ENCODE data around the gene BRD7.

BRD7 gene

GRCh38 chr16:50389900-50390299 lies 21.1 kb upstream of the BRD7 start:
- H3K4me3 ChIP-seq (ENCODE audit: low read depth, low read length) = no peak overlapping the region
- no peak for DNase-seq (ENCODE audit: low read depth)
- no peak for TF ChIP-seq CTCF (IDR thresholded peaks at IDR 0.05; ENCODE audit: control insufficient read depth, extremely low read depth, insufficient read depth)

GRCh38 chr16:50388496-50388895 lies 19.7 kb upstream of the BRD7 start:
- DNase-seq (ENCODE audit: low read depth) = no peak
- no peak for TF ChIP-seq CTCF (IDR thresholded peaks at IDR 0.05; ENCODE audit: control insufficient read depth, extremely low read depth, insufficient read depth)
- H3K4me3 ChIP-seq (ENCODE audit: low read depth, low read length) = no peak overlapping the region

GRCh38 chr16:50386774-50387173 lies 18.0 kb upstream of the BRD7 start:
- DNase-seq (ENCODE audit: low read depth) = no peak
- no peak for TF ChIP-seq CTCF (IDR thresholded peaks at IDR 0.05; ENCODE audit: control insufficient read depth, extremely low read depth, insufficient read depth)
- no peak overlapping the region for H3K4me3 ChIP-seq (ENCODE audit: low read depth, low read length)

- no peak for TF ChIP-seq CTCF (IDR thresholded peaks at IDR 0.05; ENCODE audit: control insufficient read depth, extremely low read depth, insufficient read depth)
- H3K4me3 ChIP-seq (ENCODE audit: low read depth, low read length) = no peak overlapping the region
- DNase-seq (ENCODE audit: low read depth) = peak; percentile 10
Measured at GRCh38 chr16:50386139-50386538, 17.4 kb upstream of the BRD7 start.

- TF ChIP-seq CTCF (IDR thresholded peaks at IDR 0.05; ENCODE audit: control insufficient read depth, extremely low read depth, insufficient read depth) = no peak
- H3K4me3 ChIP-seq (ENCODE audit: low read depth, low read length) = no peak overlapping the region
- DNase-seq (ENCODE audit: low read depth) = no peak
Measured at GRCh38 chr16:50384500-50385135, 15.8 kb upstream of the BRD7 start.

- no peak for TF ChIP-seq CTCF (IDR thresholded peaks at IDR 0.05; ENCODE audit: control insufficient read depth, extremely low read depth, insufficient read depth)
- no peak overlapping the region for H3K4me3 ChIP-seq (ENCODE audit: low read depth, low read length)
- DNase-seq (ENCODE audit: low read depth) = no peak
Measured at GRCh38 chr16:50381679-50382440, 13.1 kb upstream of the BRD7 start.

Data from LNCaP clone FGC (cell line).